Stomach (tissue), 4 donors: ENCODE results near the gene FHIP2A.

ENCODE experiments used
- CTCF ChIP-seq, 7 experiments: fragments of 450-650 bp in 4 of 7; fragments of 200-600 bp in 3 of 7; sonication (generic) in 3 of 7; IDR thresholded peaks; one replicate each; pipeline ENCODE4 v1.5.1; 2016 to 2019; ENCODE audit warnings: antibody characterized with exemption in 7 of 7, control low read depth in 2 of 7, mild to moderate bottlenecking in 1 of 7
- EP300 ChIP-seq: sonication (generic); formaldehyde crosslinking; IDR thresholded peaks from one replicate; pipeline ENCODE4 v1.6.1; 2017; ENCODE audit warnings: antibody characterized with exemption
- POLR2A ChIP-seq, 4 donors: fragments of 450-650 bp; IDR thresholded peaks; one replicate each; pipeline ENCODE4 v1.6.1; 2016; ENCODE audit warnings: antibody characterized with exemption in 4 of 4, control low read depth in 2 of 4, mild to moderate bottlenecking in 1 of 4, moderate library complexity in 1 of 4
- POLR2AphosphoS5 ChIP-seq, 3 donors: sonication (generic); formaldehyde crosslinking; IDR thresholded peaks; one replicate each; pipeline ENCODE4 v1.6.1; 2016; ENCODE audit warnings: antibody characterized with exemption in 3 of 3

- TF ChIP-seq CTCF (IDR thresholded peaks at IDR 0.05), result no peak
- TF ChIP-seq POLR2A (IDR thresholded peaks at IDR 0.05), result no peak
- TF ChIP-seq POLR2AphosphoS5 (IDR thresholded peaks at IDR 0.05), result no peak
- no peak for TF ChIP-seq EP300
Observed at GRCh38 chr10:114852197-114852596, 30.6 kb downstream of the FHIP2A start.
